ENCODE measurements around the gene DAP. TPM values are rescaled to one million over a fixed set of nuclear protein-coding genes. Genes with fewer than 3 reads are reported as not detected.

DAP gene, protein sequence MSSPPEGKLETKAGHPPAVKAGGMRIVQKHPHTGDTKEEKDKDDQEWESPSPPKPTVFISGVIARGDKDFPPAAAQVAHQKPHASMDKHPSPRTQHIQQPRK
- total RNA-seq, result 10 to 100 TPM; 60.8 to 63.8 (median 61.9) TPM

DNA sequence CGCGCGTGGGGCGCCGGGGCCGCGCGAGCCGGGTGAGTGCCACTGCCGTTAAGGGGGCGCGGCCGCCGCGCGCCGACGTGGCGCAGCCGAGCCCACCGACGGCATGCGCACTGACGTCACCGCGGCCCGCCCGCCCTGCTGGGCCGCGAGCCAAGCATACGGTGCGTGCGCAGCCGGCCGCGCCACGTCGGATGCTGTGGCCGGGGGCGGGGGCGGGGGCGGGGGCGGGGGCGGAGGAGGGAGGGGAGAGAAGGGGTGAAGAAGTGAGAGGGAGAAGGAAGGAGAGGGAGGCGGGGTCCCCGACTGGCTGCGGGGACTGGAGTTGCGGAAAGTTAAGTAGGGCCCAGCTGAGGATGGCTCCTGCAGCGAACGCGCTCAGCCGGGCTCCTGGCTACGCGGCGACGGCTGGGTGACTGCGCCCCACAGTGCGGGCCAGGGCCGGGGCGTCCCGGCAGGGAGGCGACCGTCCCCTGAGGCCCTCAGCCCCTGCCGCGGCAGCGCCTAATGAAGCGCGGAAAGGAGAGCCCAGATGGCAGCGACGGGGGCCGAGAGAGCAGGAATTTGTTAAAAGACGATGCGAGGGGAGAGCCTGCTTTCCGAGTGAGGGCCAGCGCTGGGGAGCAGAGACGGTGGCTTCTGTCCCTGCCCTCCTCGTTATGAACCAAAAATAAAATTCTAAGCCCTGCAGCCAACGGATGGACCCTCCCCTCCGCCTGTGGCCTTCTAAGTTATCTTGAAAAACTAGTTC lies at the start of gene DAP:
TSS of gene DAP (minus strand) at position 50 of the 748 bp plus-strand sequence. CDS start 166 bp downstream, outside the sequence.
- H3K4me3 ChIP-seq, result peak within 1 kb of the TSS; percentile 75 to 88 (median 84)
- H3K27me3 ChIP-seq, result no peaks in the 10 kb centered on the region
- H3K4me1 ChIP-seq, result no peaks in the 10 kb centered on the region
- intact Hi-C loops (cut with DNase I; ENCODE audit: low total_unique reads), result no loop called here
- peak within 1 kb of the TSS; percentile 98 to 99 for H3K27ac ChIP-seq
- peak; percentile 1 to 13 (median 12) for TF ChIP-seq POLR2AphosphoS5 (IDR thresholded peaks at IDR 0.05)
- TF ChIP-seq, protein P1, sequence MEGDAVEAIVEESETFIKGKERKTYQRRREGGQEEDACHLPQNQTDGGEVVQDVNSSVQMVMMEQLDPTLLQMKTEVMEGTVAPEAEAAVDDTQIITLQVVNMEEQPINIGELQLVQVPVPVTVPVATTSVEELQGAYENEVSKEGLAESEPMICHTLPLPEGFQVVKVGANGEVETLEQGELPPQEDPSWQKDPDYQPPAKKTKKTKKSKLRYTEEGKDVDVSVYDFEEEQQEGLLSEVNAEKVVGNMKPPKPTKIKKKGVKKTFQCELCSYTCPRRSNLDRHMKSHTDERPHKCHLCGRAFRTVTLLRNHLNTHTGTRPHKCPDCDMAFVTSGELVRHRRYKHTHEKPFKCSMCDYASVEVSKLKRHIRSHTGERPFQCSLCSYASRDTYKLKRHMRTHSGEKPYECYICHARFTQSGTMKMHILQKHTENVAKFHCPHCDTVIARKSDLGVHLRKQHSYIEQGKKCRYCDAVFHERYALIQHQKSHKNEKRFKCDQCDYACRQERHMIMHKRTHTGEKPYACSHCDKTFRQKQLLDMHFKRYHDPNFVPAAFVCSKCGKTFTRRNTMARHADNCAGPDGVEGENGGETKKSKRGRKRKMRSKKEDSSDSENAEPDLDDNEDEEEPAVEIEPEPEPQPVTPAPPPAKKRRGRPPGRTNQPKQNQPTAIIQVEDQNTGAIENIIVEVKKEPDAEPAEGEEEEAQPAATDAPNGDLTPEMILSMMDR (IDR thresholded peaks at IDR 0.05), result no peak
- no peaks in the 10 kb centered on the region for H3K36me3 ChIP-seq
- peak; percentile 74 to 79 for DNase-seq (ENCODE audit: low spot score in 2 of 2)
- H3K9me3 ChIP-seq, result no peaks in the 10 kb centered on the region

- no peak overlapping the region for H3K27ac ChIP-seq
- TF ChIP-seq POLR2AphosphoS5 (IDR thresholded peaks at IDR 0.05) (no peak), POLR2A (IDR thresholded peaks at IDR 0.05) (no peak)
- TF ChIP-seq, protein P1 (IDR thresholded peaks at IDR 0.05), result no peak
- H3K4me1 ChIP-seq, result no peaks in the 10 kb centered on the region
- DNase-seq (ENCODE audit: low spot score in 2 of 2), result no peak
- peaks cover 0 to 7% of the 10 kb centered on the region in 2 donors for H3K9me3 ChIP-seq
- no peaks in the 10 kb centered on the region for H3K36me3 ChIP-seq
- intact Hi-C loops (cut with DNase I; ENCODE audit: low total_unique reads), result no loop called here
- no peak overlapping the region for H3K4me3 ChIP-seq
- no peaks in the 10 kb centered on the region for H3K27me3 ChIP-seq
Measured at GRCh38 chr5:10808347-10809226, 47.6 kb upstream of the DAP start.

GRCh38 chr5:10801931-10802666 lies 41.1 kb upstream of the DAP start:
- H3K9me3 ChIP-seq, result peaks cover 0 to 7% of the 10 kb centered on the region in 2 donors
- TF ChIP-seq, protein P1 (IDR thresholded peaks at IDR 0.05), result no peak
- TF ChIP-seq POLR2AphosphoS5 (IDR thresholded peaks at IDR 0.05) (no peak), POLR2A (IDR thresholded peaks at IDR 0.05) (no peak)
- no peaks in the 10 kb centered on the region for H3K36me3 ChIP-seq
- H3K27me3 ChIP-seq, result no peaks in the 10 kb centered on the region
- intact Hi-C loops (cut with DNase I; ENCODE audit: low total_unique reads), result no loop called here
- H3K4me1 ChIP-seq, result no peaks in the 10 kb centered on the region
- no peak overlapping the region for H3K4me3 ChIP-seq
- H3K27ac ChIP-seq, result no peak overlapping the region
- DNase-seq (ENCODE audit: low spot score in 2 of 2), result no peak

DNA sequence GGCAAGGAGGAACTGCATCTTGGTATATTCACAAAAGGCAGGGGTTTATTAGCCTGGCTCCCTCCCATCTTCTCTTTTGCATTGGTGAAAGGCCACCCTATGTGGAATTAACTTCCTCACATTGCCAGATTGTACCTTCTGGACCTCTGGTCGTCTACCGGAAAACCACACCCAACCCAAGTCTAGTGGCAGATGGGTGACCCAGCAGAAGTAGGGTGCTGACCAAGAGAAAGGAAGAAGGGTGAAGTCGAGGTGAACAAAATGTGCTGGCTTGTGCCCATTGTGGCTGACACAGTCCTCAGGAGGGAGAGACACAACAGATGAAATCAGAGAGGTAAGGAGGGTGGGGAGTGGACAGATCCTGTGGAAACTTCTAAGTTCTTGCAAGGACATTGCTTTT lies 39.8 kb upstream of the DAP start:
- no peak for DNase-seq (ENCODE audit: low spot score in 2 of 2)
- Histone ChIP-seq H3K4me3 (no peak overlapping the region), H3K27me3 (no peaks in the 10 kb centered on the region), H3K9me3 (peaks cover 0 to 6% of the 10 kb centered on the region in 2 donors), H3K36me3 (no peaks in the 10 kb centered on the region), H3K4me1 (no peaks in the 10 kb centered on the region), H3K27ac (no peak overlapping the region)
- intact Hi-C loops (cut with DNase I; ENCODE audit: low total_unique reads), result no loop called here
- no peak for TF ChIP-seq POLR2A (IDR thresholded peaks at IDR 0.05)
- no peak for TF ChIP-seq POLR2AphosphoS5 (IDR thresholded peaks at IDR 0.05)
- TF ChIP-seq, protein P1 (IDR thresholded peaks at IDR 0.05), result no peak
